NCI-H2196 treated with DMSO at 0.1 percent for 48 hours (cell line): ENCODE results near the gene MRPL50.

Experiments used
- DNase-seq: peaks from one replicate; lab custom pipeline; 2025; ENCODE audit not compliant: unreplicated experiment; lab: John Stamatoyannopoulos, UW

Gene MRPL50

GRCh38 chr9:101398068-101398929 lies at the start of gene MRPL50, which contains the start of gene ZNF189:
TSS of gene MRPL50 (minus strand) at chr9:101398618. CDS start at chr9:101398592, 26 bp downstream.
TSS of gene ZNF189 (plus strand) at chr9:101398851. CDS start at chr9:101399157, 306 bp downstream.
- DNase-seq = peak; percentile 98

GRCh38 chr9:101446732-101447131 lies 48.3 kb upstream of the MRPL50 start:
- no peak for DNase-seq

GRCh38 chr9:101445353-101446029 lies 47.1 kb upstream of the MRPL50 start:
- DNase-seq = no peak

DNA sequence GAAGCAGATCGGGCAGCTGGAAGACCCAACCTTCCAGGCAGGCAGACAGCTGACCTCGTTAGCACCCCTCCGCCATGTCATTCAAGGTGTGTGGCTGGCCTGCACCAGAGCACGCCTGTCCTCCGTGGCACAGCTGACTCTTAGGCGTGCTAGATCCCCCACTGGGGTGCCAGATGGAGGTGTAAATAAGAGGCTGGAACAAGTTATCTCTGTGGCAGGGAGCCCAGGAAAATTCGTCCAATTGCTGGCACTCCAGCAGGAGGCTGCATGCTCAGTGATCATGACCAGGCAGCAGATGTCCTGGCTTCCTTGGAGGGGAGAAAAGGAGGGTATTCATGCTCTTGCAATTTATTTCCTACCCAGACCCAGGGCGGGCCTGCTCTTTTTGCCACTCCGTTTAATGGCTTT lies 45.0 kb upstream of the MRPL50 start:
- DNase-seq = peak; percentile 2

- no peak for DNase-seq
Observed at GRCh38 chr9:101442736-101443135, 44.3 kb upstream of the MRPL50 start.

DNA sequence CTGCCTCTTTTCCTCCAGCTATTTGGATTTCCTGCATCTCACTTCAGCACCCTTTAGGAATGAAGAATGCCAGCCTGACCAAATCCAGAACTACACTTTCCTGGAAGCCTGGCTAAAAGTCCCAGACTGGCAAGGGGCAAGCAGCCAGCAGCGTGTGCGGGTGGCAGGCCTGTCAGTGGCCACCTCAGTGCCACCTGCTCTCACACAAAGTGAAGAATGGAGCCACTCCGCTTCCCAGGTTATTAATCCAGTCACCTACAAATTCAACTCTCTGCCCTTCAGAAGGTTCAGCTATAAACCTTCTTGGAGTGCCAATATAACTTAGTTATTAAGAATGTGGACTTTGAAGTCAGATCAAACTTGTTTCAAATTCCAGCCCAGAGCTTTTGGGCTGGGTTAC lies 43.9 kb upstream of the MRPL50 start:
- DNase-seq = no peak

GRCh38 chr9:101440714-101441230 lies 42.4 kb upstream of the MRPL50 start:
- DNase-seq = no peak

- DNase-seq = no peak
Observed at GRCh38 chr9:101438523-101438922, 40.1 kb upstream of the MRPL50 start.

DNA sequence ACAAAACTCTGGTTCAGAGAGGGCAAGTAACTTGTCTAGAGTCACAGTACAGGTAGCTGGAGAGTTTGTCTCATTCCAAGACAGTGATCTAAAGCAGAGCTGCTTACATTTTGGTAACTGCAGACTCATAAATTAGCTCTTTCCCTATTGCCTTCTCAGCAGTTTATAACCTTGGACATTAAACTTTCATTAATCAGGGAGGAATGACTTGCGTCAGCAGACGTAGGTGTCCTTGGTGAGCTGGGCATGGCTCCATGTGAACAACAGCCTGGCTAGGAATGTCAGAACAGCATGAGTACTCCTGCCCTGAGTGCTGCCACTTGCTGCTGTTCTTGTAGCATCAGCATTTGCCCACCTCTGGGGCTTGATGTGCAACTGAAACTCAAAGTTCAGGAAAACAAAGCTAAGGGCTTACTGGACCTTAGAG lies 39.4 kb upstream of the MRPL50 start:
- DNase-seq = no peak

GRCh38 chr9:101435601-101436079 lies 37.2 kb upstream of the MRPL50 start, which contains the start of gene ALDOB:
TSS of gene ALDOB (minus strand) at chr9:101435774. CDS start at chr9:101430887, 4,887 bp downstream.
- DNase-seq = no peak

DNA sequence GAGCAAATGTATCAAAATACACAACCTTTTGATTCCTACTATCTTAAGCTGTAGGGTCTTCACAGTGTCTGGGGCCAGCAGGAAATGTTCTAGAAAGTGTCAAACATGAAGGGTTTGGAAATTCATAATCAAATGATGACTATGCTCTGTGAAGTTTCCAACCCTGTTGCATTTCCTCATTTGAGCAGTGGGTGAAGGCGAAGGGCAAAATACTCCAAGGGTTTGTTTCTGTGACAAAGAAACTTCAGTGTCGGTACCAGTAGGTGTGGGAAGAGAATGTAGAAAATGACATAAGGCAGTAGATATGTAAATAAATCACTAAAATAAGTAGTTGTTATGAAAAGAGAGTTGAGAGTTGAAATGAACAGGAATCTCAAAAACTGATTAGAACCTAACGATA lies 36.6 kb upstream of the MRPL50 start:
- DNase-seq = no peak

DNA sequence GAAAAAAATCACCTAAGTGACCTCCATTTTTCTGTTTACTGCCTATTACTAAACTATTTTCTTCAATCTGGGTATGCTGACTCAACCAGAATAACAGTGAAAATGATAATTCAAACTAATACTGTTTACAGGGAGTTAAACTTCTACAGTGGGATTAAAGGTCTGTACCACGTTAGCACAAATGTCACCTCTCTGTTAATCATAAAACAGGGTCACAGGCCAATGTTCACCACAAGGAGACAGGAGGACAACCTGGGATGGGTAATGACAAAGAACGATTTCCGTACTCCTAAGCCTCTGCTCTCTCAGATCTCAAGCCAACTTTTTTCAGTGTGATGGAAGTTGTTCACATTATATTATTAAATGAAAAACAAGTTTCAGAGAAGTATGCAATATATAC lies 34.8 kb upstream of the MRPL50 start:
- no peak for DNase-seq

DNA sequence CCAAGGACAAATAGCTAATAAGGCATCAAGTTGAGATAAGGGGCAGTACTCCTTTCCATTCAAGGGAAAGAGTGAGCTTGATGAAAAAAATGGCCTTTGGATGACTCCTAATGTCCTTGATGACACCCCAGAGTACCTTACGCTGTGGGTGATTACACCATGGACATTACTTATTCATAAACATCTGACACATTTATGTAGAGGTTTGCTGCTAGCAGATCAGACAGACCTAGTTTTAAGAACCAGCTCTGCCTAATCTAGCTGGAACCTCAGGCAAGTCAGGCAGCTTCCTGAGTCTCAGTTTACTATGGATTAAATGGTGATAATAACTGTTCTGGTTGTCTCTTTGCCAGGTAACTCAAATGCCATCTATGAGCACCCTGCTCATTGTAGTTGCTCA lies 34.3 kb upstream of the MRPL50 start:
- no peak for DNase-seq

DNA sequence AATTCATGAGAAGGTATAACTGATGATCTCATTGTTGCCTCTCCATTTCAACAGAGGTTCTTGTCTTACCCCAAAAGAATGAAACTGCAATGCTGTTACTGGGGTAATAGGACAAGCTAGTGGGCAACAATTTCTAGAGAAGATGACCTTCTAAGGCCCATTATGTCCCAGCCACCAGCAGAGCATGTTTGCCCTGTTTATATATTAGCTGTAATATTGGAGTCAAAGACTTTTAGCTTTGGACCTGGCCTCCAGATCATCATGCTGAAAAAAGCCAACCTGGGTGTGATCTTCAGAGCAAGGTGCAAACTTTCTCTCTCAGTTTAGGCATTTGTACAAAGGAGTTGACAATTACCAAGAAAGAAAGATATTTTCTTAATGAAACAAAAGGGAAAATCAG lies 33.8 kb upstream of the MRPL50 start:
- no peak for DNase-seq

GRCh38 chr9:101429736-101430135 lies 31.3 kb upstream of the MRPL50 start:
- no peak for DNase-seq

- DNase-seq = no peak
Observed at GRCh38 chr9:101428909-101429308, 30.5 kb upstream of the MRPL50 start.

- no peak for DNase-seq
Observed at GRCh38 chr9:101427957-101428655, 29.7 kb upstream of the MRPL50 start.

DNA sequence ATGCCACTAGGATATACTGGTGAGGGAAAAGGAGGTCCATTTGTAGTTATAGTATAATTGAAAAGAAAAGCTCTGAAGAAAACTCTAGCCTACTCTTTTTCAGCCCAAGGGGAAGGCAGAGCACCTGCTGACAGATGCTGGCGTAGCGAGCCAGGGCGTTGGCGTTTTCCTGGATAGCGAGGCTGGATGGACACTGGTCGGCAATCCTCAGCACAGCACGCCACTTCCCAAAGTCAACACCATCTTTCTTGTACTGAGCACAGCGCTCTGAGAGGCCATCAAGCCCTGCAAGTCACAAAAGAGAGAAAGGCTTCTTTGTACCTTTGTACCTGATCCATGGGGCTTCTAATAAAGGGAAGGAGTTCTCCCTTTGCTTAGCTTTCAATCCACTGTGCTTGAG lies 28.9 kb upstream of the MRPL50 start:
- no peak for DNase-seq

GRCh38 chr9:101421653-101422065 lies 23.2 kb upstream of the MRPL50 start:
- DNase-seq = no peak

- no peak for DNase-seq
Observed at GRCh38 chr9:101419863-101420262, 21.4 kb upstream of the MRPL50 start.
